HCT116 (cell line): ENCODE results near the gene UBE2H. TPM values are rescaled to one million over a fixed set of nuclear protein-coding genes. Genes with fewer than 3 reads are reported as not detected.

Experiments
- ATAC-seq: fragments of 200-7000 bp; cut with Tn5 transposase; 2 replicates; pipeline ENCODE4 v1.9.1; 2020; ENCODE audit warnings: mild to moderate bottlenecking, moderate library complexity
- BruUV-seq: library from RNA; stranded (reverse); fragments of 400-500 nt; replicated peaks from 2 replicates; lab custom pipeline; 2021; lab: Mats Ljungman, UMichigan
- CTCF ChIA-PET: fragments of 300-600 bp; sonication (Branson Sonifier 250); formaldehyde crosslinking; loops from one replicate; lab custom pipeline; 2021; ENCODE audit warnings: antibody characterized with exemption; lab: Charles Lee
- POLR2A ChIA-PET: fragments of 300-600, 350-600 bp; sonication (Branson Sonifier 250); formaldehyde crosslinking; loops from one replicate; lab custom pipeline; 2021; ENCODE audit warnings: antibody characterized with exemption; lab: Charles Lee
- RAD21 ChIA-PET, 2 experiments: fragments of 300-600 bp; sonication (Branson Sonifier 250); formaldehyde crosslinking; loops; one replicate each; lab custom pipeline; 2023; ENCODE audit warnings: low total read pairs in 2 of 2; ENCODE audit not compliant: uncharacterized antibody in 2 of 2, unreplicated experiment in 2 of 2, low non-redundant PET in 1 of 2; lab: Charles Lee
- DNase-seq: peaks from one replicate; pipeline ENCODE4 v3.0.0-alpha.2; 2010; ENCODE audit warnings: low read depth, low spot score
- H2AFZ ChIP-seq: fragments of 200-600 bp; shearing (Covaris generic), sonication (generic); 2 replicates; pipeline ENCODE4 v1.6.1; 2017; ENCODE audit warnings: low read depth, mixed run types, mixed read lengths, antibody characterized with exemption, low read length; ENCODE audit not compliant: poor library complexity, severe bottlenecking
- H3K27ac ChIP-seq: 2 replicates; pipeline ENCODE4 v1.5.1; 2012; ENCODE audit warnings: low read depth, low read length
- H3K27me3 ChIP-seq: fragments of 200-600 bp; sonication (generic); 2 replicates; pipeline ENCODE4 v1.6.1; 2016; ENCODE audit warnings: mixed run types, low read length, mixed read lengths; ENCODE audit not compliant: insufficient read depth
- H3K36me3 ChIP-seq, 2 experiments: fragments of 200-500 bp in 1 of 2; fragments of 200-600 bp in 1 of 2; sonication (Bioruptor generic) in 1 of 2; sonication (generic) in 1 of 2; 2 replicates each; pipeline versions ENCODE4 v1.5.1 to v1.6.1; 2014 to 2016; ENCODE audit warnings: low read length in 2 of 2, inconsistent platforms in 1 of 2, mixed read lengths in 1 of 2, mixed run types in 1 of 2; ENCODE audit not compliant: insufficient read depth in 2 of 2, control insufficient read depth in 1 of 2
- H3K4me1 ChIP-seq, 2 experiments: fragments of 200-600 bp in 1 of 2; sonication (generic) in 1 of 2; 2 replicates each; pipeline versions ENCODE4 v1.5.1 to v1.6.1; 2012 to 2017; ENCODE audit warnings: low read length in 2 of 2, inconsistent platforms in 1 of 2, mild to moderate bottlenecking in 1 of 2, mixed read lengths in 1 of 2, mixed run types in 1 of 2, moderate library complexity in 1 of 2; ENCODE audit not compliant: insufficient read depth in 2 of 2, control insufficient read depth in 1 of 2
- H3K4me2 ChIP-seq: fragments of 200-600 bp; sonication (generic); 2 replicates; pipeline ENCODE4 v1.6.1; 2017; ENCODE audit warnings: mixed run types, low read length, mixed read lengths
- H3K4me3 ChIP-seq, 2 experiments: fragments of 200-600 bp in 1 of 2; sonication (generic) in 1 of 2; replicated peaks in 1 of 2; 2 replicates each; pipeline ENCODE4 v1.5.1; 2011 to 2016; ENCODE audit warnings: low read length in 2 of 2, control low read depth in 1 of 2, low read depth in 1 of 2, mild to moderate bottlenecking in 1 of 2, mixed read lengths in 1 of 2, mixed run types in 1 of 2
- H3K79me2 ChIP-seq: fragments of 200-600 bp; sonication (generic); 2 replicates; pipeline ENCODE4 v1.6.1; 2017; ENCODE audit warnings: mild to moderate bottlenecking, mixed run types, low read length, moderate library complexity, mixed read lengths; ENCODE audit not compliant: insufficient read depth
- H3K9ac ChIP-seq: fragments of 200-600 bp; sonication (generic); 2 replicates; pipeline ENCODE4 v1.6.1; 2016; ENCODE audit warnings: low read length, mixed read lengths
- H3K9me2 ChIP-seq: fragments of 200-600 bp; sonication (generic), shearing (Covaris generic); 2 replicates; pipeline ENCODE4 v1.6.1; 2017; ENCODE audit warnings: mixed run types, mild to moderate bottlenecking, moderate library complexity; ENCODE audit not compliant: insufficient read depth
- H3K9me3 ChIP-seq, 2 experiments: fragments of 200-500 bp in 1 of 2; fragments of 200-600 bp in 1 of 2; sonication (Bioruptor generic) in 1 of 2; sonication (generic) in 1 of 2; 2 replicates each; pipeline ENCODE4 v1.6.1; 2014 to 2017; ENCODE audit warnings: low read length in 2 of 2, mixed read lengths in 2 of 2, inconsistent platforms in 1 of 2, low read depth in 1 of 2, mild to moderate bottlenecking in 1 of 2, mixed run types in 1 of 2, moderate library complexity in 1 of 2; ENCODE audit not compliant: control insufficient read depth in 1 of 2, insufficient read depth in 1 of 2
- H4K20me1 ChIP-seq: fragments of 200-600 bp; sonication (generic), shearing (Covaris generic); 2 replicates; pipeline ENCODE4 v1.6.1; 2017; ENCODE audit warnings: mixed run types, mild to moderate bottlenecking, moderate library complexity; ENCODE audit not compliant: insufficient read depth
- CBX3 ChIP-seq: IDR thresholded peaks from 2 replicates; pipeline ENCODE4 v1.6.1; 2012; ENCODE audit warnings: low read depth
- CTCF ChIP-seq, 3 experiments: fragments of 200-600 bp in 1 of 3; sonication (generic) in 1 of 3; IDR thresholded peaks in 2 of 3; conservative IDR thresholded peaks in 1 of 3; 2 replicates each; pipeline ENCODE4 v1.5.1; 2012 to 2017; ENCODE audit warnings: low read depth in 2 of 3, low read length in 2 of 3, antibody characterized with exemption in 1 of 3, borderline replicate concordance in 1 of 3, control low read depth in 1 of 3, mild to moderate bottlenecking in 1 of 3, mixed read lengths in 1 of 3, mixed run types in 1 of 3, moderate library complexity in 1 of 3; ENCODE audit not compliant: insufficient read depth in 1 of 3
- EGR1 ChIP-seq: IDR thresholded peaks from 2 replicates; pipeline ENCODE4 v1.6.1; 2012; ENCODE audit warnings: low read depth
- ELF1 ChIP-seq: IDR thresholded peaks from 2 replicates; pipeline ENCODE4 v1.6.1; 2012; ENCODE audit warnings: low read depth, borderline replicate concordance
- EZH2 ChIP-seq: fragments of 200-600 bp; sonication (generic); IDR thresholded peaks from 2 replicates; pipeline ENCODE4 v1.6.1; 2017; ENCODE audit warnings: antibody characterized with exemption, mixed run types
- SIN3A ChIP-seq: IDR thresholded peaks from 2 replicates; pipeline ENCODE4 v1.6.1; 2012; ENCODE audit warnings: low read depth
- TCF7L2 ChIP-seq: IDR thresholded peaks from 2 replicates; pipeline ENCODE4 v1.7.0; 2011; ENCODE audit warnings: borderline replicate concordance, inconsistent platforms; ENCODE audit not compliant: insufficient read depth, insufficient read length; ENCODE audit errors: extremely low read depth
- YY1 ChIP-seq: IDR thresholded peaks from 2 replicates; pipeline ENCODE4 v1.6.1; 2011; ENCODE audit warnings: low read length, low read depth, moderate library complexity, mild to moderate bottlenecking; ENCODE audit not compliant: insufficient replicate concordance; ENCODE audit errors: extremely low read depth
- ZNF274 ChIP-seq: fragments of 200-500 bp; sonication (Bioruptor generic); IDR thresholded peaks from 2 replicates; pipeline ENCODE4 v1.6.1; 2014; ENCODE audit warnings: mild to moderate bottlenecking, low read depth, low read length, inconsistent platforms
- intact Hi-C: fragments of 100-400 bp; cut with micrococcal nuclease; formaldehyde crosslinking; loops from 2 replicates; pipeline ENCODE4 v1.10.0; 2022
- total RNA-seq: library from RNA; stranded (reverse); gene quantifications from one replicate; pipeline ENCODE4 v1.2.1, GENCODE V29; 2021; ENCODE audit not compliant: unreplicated experiment
- TF ChIP-seq, protein P1 (sequence below): IDR thresholded peaks from 2 replicates; pipeline ENCODE4 v1.6.1; 2011; ENCODE audit warnings: mild to moderate bottlenecking, low read length, moderate library complexity; ENCODE audit not compliant: insufficient replicate concordance; ENCODE audit errors: extremely low read depth

The UBE2H gene
- total RNA-seq, 1 experiment from 2014 or later = 117 TPM

GRCh38 chr7:129906700-129907099 is 46.1 kb downstream of the UBE2H start (continued):
- TF ChIP-seq EZH2 (no peak), ZNF274 (no peak), ELF1 (no peak; the same call in 1 of the 2 replicates)

GRCh38 chr7:129903935-129904334 is 48.8 kb downstream of the UBE2H start:
- Histone ChIP-seq H3K9me2 (no peaks in the 10 kb centered on the region), H3K36me3 (no peaks in the 10 kb centered on the region), H3K27me3 (no peaks in the 10 kb centered on the region), H2AFZ (no peak overlapping the region), H3K4me2 (no peak overlapping the region), H3K27ac (peak overlapping the region; percentile 79), H3K4me1 (peaks cover 94 to 97% of the 10 kb centered on the region in 2 experiments), H4K20me1 (no peaks in the 10 kb centered on the region), H3K4me3 (no peak overlapping the region), H3K9ac (no peak overlapping the region), H3K79me2 (peaks cover 92% of the 10 kb centered on the region), H3K9me3 (no peaks in the 10 kb centered on the region)
- ATAC-seq (no peak), DNase-seq (no peak)
- TF ChIP-seq TCF7L2 (no peak), SIN3A (no peak)
- ChIA-PET RAD21 (no interaction called here), CTCF (no interaction called here), POLR2A (no interaction called here)
- intact Hi-C loops = no loop called here
- BruUV-seq = no TSS peak

DNA sequence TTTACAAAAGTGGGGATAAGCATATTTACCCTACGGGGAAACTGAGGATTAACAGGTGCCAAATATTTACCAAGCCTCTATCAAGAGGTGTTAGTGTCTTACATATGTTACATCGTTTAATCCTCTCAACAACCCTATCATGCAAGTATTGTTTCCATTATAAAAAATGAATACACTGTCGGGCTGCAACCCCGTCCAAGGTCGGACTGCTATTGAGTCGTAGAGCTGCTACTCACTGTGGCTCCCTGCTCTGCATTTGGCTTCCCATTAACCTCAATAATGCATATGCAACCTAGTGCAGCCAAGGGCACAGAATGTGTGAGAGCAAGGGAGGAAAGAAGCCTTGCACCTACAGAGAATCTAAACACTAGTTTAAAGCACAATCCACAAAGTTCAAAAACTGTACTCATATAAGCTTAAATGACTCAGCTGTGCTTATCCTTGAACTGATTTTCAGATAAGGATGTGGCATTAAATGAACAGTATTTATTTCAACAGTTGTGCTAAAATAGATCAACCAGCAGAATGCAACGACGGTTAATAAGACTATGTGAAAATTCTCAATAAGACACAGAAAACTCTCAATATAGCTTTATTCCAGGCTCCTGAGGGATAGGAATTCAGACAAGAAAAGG is 49.9 kb downstream of the UBE2H start:
- DNase-seq = no peak
- TF ChIP-seq CBX3 (no peak), ZNF274 (no peak), CTCF (IDR thresholded peaks at IDR 0.05 in 2 of 3, conservative IDR thresholded peaks at IDR 0.05 in 1 of 3; ENCODE audit: borderline replicate concordance in 1 of 3, insufficient read depth in 1 of 3, low read depth in 2 of 3, low read length in 2 of 3) (no peak), YY1 (no peak), EGR1 (no peak), EZH2 (no peak)
- TF ChIP-seq, protein P1, sequence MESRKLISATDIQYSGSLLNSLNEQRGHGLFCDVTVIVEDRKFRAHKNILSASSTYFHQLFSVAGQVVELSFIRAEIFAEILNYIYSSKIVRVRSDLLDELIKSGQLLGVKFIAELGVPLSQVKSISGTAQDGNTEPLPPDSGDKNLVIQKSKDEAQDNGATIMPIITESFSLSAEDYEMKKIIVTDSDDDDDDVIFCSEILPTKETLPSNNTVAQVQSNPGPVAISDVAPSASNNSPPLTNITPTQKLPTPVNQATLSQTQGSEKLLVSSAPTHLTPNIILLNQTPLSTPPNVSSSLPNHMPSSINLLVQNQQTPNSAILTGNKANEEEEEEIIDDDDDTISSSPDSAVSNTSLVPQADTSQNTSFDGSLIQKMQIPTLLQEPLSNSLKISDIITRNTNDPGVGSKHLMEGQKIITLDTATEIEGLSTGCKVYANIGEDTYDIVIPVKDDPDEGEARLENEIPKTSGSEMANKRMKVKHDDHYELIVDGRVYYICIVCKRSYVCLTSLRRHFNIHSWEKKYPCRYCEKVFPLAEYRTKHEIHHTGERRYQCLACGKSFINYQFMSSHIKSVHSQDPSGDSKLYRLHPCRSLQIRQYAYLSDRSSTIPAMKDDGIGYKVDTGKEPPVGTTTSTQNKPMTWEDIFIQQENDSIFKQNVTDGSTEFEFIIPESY = no peak
- Histone ChIP-seq H3K4me3 (no peak overlapping the region), H3K27me3 (no peaks in the 10 kb centered on the region), H3K9me2 (no peaks in the 10 kb centered on the region), H2AFZ (no peak overlapping the region), H3K4me1 (peaks cover 94 to 97% of the 10 kb centered on the region in 2 experiments), H3K36me3 (0 out of 4 replicates have a peak, but pooled peaks cover 0 to 2% of the 10 kb centered on the region in 2 experiments), H3K4me2 (peak overlapping the region; percentile 2; the same call in 1 of the 2 replicates), H4K20me1 (no peaks in the 10 kb centered on the region), H3K79me2 (peaks cover 92% of the 10 kb centered on the region), H3K9ac (no peak overlapping the region), H3K27ac (peak overlapping the region; percentile 79), H3K9me3 (no peaks in the 10 kb centered on the region)
- RAD21 ChIA-PET = no interaction called here
- ATAC-seq = no peak
- POLR2A ChIA-PET = no interaction called here
- intact Hi-C loops = no loop called here
- no TSS peak for BruUV-seq
- CTCF ChIA-PET = no interaction called here
